Measurements from ENCODE around the gene TMEM271.

Gene TMEM271

DNA sequence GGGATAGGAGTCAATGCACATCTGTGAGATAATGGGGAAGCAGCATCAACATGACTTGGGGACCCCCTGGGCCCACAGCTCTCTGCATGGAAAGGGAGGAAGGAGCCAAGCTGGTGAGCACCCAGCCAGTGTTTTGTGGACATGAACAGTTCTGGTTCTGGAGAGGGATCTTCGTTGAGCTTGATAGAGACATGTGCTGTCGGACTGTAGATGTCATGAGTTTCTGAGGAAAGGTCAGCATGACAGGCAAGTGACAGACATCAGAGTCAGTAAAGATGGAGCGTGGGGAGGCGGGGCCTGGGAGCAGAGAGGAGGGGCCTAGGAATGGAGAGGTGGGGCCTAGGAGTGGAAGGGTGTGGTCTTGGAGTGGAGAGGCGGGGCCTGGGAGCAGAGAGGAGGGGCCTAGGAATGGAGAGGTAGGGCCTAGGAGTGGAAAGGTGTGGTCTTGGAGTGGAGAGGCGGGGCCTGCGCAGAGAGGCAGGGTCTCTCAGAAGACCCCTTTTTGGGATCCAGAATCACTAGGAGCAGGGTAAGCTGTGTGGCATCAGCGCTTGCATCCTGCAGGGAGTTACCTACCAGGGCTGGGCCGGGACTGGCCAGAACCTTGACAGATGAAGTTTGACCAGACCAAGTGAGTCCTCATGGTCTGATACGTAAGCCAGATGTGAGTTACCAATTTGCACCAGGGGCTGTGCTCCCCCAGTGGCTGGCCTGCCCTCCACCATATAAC, 43.3 kb downstream of the TMEM271 start:
- DNase-seq: no peak

DNA sequence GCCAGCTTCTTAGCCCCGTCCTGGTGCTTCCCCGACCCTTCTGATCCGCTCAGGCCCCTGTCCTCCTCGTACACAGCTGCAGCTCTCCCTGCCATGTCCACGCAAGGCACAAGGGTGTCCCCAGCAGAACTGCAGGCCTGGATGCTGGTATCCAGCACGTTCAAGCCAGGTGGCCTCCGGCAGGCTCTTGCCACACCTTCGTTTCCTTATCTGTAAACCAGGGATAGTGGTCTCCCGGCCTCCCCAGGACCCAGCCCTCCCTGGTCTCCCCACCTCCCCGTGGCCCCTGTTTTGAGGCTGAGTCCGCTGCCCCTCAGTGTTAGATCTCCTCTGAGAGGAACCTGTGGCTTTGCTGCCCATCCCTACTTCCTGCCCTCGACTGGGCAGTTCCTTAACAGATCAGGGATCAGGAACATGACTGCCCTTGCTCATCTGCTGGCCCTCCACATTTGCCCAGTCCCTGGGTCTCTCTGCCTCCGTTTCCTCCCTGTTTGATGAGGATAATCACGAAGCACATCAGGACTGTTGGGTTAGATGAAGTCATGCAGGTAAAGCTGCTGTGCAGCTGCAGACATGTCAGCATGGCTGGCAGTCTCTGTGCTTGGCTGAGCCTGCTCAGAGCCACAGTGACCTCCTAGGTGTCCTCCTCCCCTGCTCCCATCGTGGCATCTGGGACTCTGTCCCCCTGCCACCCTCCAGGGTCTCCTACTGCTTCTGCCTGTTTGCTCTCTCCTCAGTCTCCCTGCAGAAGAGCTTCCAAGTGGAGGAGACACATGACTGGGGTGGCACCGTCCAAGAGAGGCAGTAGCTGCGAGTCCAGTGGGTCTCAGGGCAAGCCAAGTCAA, 44.2 kb downstream of the TMEM271 start:
- no peak for DNase-seq

DNA sequence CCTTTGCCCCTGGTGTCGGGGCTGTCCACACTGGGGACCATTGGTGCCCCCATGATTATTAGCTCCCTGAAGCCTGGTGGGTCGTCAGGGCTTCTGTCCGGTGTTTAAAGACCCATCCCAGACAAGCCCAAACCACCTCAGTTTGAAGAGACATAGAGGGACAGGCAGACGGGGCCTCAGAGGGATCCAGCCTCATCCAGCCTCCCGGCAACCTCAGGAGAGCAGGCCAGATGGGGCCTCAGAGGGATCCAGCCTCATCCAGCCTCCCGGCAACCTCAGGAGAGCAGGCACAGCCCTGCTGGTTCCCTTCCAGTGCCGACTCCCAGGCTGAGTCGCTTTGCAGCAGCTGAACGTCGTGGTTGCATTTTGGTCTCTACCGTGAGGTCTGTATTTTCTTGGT, 45.0 kb downstream of the TMEM271 start:
- no peak for DNase-seq

- no peak for DNase-seq
These were observed 45.9 kb downstream of the TMEM271 start for GRCh38 chr4:530017-530781.

- DNase-seq: no peak
These were observed 46.5 kb downstream of the TMEM271 start for GRCh38 chr4:529563-529962.

GRCh38 chr4:528835-529234, 47.3 kb downstream of the TMEM271 start:
- DNase-seq: no peak

DNA sequence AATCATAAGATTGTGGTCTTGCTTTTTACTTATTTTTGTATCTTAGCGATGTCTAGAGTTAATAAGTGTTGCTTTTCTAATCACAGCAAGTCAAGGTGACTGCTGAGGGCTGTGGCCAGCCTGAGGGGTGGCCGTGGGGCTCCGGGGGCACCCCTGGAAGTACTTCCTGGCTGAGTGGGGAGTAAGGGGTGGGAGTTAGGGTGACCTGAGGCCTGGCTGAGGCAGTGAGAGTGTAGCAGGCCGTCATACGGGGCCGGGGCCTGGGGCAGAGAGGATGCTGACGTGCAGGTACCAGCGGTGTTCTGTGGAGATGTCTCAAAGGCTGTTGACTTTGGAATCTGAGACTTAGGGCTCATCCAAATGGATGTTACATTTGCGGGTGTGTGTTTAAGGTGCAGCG, 47.8 kb downstream of the TMEM271 start:
- no peak for DNase-seq

DNA sequence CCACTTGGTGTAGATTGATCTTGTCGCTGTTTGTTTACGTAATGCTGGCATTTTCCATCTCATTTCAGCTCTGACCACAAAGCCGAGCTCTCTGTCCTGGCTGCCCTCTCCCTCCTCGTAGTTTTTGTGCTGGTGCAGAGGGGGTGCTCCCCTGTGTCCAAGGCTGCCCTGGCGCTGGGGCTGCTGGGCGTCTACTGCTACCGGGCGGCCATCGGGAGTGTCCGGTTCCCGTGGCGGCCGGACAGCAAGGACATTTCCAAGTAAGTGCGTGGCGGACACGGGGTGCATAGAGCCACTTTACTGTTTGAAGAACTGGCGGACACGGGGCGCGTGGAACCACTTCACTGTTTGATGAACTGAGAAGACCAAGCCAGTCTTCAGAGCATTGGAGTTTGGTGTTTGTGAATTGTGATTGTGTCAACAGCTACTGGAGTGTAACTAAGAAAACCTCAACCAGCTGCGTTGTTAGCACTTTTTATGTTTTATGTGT, 49.1 kb downstream of the TMEM271 start:
- no peak for DNase-seq

DNA sequence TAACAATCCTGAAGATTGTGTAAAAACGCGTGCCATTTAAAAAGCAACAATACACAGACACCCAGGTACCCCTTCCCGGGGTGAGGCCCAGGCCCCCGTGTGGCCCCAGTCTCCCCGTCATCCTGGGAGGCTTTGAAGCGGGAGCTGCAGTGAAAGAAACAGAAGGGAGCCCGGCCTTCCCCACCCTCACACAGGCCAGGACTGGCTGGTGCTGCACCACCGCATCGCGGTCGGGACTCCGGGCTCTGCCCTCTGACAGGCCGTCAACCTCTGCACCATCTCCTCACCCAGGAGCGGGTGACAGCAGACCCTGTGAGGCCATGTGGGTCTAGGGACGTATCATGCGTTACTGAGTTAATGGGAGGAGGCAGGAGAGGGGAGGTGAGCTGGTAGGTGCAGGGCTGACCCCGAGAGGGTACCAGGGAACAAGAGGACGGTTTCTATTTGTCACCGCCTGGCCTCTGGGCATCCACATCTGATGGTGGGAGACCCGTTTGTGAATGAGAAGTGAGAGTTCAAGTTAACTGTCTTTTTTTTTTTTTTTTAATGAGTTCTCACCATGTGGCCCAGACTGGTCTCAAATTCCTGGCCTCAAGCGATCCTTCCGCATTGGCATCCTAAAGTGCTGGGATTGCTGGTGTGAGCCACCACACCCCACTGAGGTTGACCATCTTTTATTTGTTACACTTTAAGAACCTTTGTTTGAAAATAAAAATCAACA, 49.7 kb downstream of the TMEM271 start:
- DNase-seq: no peak

DNA sequence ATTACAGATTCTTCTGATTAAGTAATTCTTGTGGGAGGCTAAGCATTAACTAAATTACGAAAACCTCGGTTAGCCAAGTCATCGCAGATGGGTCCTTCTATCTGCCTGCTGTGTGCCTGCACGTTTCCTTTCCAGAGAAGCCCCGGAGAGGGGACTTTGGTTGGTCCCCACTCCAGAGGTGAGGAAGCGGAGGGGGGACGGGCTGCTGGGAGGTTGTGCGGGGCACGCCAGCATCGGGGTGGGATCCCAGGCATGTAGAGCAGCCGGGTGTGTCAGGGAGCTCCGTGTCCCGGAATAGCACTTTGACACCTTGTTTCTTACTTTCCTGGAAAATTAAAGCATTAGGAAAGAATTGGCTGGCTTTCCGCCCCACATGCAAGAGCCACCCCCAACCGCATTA, 50.4 kb downstream of the TMEM271 start:
- DNase-seq: no peak

DNA sequence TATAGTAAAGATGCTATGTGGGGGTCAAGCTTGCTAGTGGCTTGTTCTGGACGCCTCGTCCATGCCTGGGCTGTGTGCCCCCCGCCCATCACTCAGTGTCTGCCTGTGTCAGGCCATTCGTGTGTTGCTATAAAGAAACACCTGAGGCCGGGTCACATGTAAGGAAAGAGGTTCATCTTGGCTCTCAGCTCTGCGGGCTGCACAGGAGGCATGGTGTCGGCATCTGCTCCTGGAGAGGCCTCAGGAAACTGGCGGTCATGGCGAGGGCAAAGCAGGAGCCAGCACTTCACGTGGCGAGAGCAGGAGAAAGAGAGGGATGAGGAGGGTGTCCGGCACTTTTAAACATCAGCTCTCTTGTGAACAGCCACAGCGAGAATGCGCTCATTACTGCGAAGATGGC, 51.9 kb downstream of the TMEM271 start:
- DNase-seq: no peak

Measured in stimulated activated CD4-positive, alpha-beta T cell treated with anti-CD3 and anti-CD28 coated beads, Interleukin-12 subunit alpha, Interleukin-12 subunit beta, amount 100 ng/mL, for 4 hours (primary cell).